ENCODE measurements around the gene STK32C.

The STK32C gene

DNA sequence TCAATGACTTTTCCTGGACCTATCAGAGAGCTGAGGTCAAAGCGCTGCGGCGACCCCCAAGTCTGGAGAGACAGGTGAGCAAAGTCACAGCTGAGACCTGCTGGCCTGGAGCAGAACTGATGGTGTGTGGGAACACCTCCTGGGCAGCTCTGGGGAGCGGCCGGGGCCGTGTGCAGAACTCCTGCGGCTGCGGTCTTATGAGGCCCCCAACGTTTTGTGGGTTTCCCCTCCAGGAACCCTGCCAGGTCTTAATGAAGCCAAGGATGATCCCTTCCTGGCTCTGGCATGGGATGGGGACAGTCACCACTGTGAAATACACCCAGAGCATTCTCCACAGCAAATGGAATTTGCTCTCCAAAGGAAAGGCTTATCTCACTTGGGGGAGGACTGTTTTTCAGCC, 94.9 kb downstream of the STK32C start:
- no peak for DNase-seq
- intact Hi-C loops (cut with DNase I), result no loop called here

DNA sequence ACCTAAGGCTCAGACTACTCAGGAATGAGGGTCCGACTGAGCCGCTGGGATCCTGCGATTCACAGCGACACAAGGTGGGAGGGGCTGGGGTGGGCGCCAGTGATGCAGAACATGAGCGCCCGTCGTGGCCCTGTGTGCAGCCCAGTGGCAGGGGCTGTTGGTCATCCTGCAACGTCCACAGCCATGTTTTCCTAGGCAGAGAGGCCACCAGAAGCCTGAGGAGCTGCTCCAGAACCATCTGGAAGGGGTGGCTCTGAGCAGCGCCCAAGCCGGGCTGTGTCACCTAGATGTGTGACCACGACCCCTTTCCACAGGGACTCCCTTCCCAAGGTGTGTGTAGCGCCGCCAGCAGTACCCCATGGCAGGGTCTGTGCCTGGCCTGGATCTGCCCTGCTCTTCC, 96.5 kb downstream of the STK32C start:
- intact Hi-C loops (cut with DNase I), result no loop called here
- DNase-seq, result no peak

DNA sequence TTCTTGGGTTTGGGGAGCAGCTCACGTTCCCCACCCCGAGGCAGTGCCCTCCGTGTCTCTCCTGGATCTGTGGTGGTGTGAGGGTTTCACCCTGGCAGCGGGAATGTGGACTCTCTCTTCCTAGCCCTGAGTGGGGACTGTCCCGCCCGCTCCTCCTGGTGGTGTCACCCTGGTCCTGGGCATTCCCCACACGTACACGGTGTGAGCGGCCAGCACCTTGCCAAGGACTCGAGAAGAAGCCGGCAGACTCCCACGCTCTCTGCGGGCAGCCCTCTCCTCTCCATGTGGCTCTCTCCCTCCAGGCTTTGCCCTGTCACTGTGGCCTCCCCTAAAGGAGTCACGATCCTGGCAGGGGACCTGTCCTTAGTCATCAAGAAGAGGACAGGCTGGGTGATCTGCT, 97.0 kb downstream of the STK32C start:
- intact Hi-C loops (cut with DNase I), result no loop called here

DNA sequence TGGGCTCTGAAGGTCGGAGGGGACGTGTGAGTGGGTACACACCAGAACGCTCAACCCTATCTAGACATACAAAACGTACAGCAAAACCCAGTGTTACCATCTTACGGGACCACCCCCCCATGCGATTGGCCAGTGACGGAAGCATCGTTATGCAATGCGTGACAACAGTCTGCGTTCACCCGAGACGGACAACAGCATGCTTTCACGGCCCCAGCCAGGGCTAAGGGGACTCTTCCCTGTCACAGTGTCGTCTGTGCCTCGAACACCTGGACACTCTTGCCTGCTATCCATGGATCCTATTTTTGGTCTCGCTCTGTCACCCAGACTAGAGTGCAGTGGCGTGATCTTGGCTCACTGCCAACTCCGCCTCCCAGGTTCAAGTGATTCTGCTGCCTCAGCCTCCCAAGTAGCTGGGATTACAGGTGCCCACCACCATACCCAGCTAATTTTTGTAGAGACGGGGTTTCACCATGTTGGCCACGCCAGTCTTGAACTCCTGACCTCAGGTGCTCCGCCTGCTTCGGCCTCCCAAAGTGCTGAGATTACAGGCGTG, 97.7 kb downstream of the STK32C start:
- DNase-seq, result no peak
- intact Hi-C loops (cut with DNase I), result no loop called here

More for the DNA sequence above, 97.0 kb downstream of the STK32C start:
- DNase-seq, result no peak

DNA sequence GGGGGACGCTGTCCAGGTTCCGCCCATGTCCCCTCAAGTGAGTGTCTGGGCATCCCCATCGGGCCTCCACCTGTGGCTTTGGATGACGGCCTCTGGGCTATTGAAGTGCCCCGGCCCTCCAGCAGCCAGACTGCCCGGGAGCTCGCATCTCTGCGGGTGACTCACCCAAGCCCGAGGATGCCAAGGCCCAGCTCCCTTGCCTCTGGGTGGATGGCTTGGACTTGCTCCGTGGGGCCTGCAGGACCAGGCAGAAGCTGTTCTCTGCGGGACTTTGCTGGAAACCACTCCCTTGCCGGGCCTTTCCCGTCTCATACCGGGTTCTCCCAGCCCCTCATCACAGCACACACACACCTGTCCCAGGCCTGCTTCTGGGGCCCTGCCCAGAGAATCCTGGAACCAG, 98.6 kb downstream of the STK32C start:
- intact Hi-C loops (cut with DNase I), result no loop called here
- DNase-seq, result peak in 2 of 42 donors; percentile 5 to 27

DNA sequence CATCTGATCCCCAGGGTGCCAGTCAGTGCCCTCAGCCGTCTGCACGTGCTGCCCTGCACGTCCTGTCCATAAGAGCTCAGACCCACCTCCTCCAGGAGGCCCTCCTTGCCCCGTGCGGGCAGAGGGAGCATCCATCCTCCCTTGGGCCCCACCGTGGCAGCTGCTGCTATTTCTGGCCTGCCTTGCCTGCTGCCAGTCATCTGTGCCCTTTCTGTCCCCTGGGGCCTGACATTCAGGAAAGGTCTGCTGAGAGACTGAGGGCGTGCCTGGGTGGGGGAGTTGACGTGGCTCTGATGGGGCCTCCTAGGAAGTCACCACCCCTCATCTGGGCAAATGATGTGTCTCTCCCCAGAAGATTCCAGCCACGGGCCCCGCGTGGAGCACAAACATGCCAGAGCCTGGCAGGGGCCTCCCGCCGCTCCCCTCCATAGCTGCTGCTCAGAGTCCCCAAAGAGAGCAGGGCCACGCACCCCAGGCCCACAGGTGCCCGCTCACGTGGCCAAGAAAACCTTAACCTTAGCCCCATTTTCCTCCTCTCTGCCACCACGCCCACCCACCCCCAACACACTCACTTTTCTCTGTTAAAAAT, 99.2 kb downstream of the STK32C start:
- peak in 1 of 42 donors; percentile 5 for DNase-seq

DNA sequence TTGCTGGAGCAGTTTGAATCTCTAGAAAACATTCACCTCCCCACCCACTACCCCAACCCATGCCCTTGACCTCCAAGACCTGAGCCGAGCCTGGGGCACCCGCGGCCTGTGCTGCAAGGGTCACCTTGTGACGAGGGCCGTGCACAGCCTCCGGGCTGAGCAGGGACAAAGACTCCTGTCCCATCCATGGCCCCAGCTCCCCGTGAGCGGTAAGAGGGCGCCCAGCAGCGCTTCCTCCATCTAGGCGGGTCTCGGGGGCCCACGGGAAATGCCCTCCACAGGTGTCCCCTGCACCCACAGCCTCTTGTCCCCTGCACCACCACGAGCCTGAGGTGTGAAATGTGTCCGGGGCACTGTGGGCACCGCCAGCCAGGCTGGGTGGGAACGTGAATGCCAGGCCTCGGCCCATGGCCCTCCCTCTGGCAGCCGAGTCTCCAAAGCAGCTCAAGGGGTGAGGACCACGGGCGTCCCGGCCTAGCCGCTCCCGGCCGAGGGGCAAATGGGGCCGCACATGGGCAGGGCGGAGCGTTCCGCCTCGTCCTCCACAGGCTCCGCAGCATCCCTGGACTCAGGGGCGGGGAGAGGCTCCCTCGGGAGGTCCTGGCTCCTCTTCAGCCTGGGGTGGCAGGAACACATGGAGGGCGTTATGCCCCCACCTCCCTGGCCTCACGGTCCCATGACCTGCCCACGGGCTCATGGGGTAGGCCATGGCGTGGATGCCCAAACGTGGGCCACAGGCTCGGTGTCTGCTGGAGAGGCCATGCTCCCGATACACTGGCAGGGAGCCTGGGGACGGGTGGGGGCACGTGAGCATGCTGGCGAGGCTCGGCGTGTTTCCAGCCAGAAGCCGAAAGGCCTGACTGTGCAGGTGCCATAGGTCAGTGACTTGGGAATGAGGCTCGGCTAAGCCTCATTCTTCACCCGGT, 100.0 kb downstream of the STK32C start:
- DNase-seq, result peak in 2 of 42 donors; percentile 13 to 28
- intact Hi-C loops (cut with DNase I), result no loop called here

More for the DNA sequence above, 99.2 kb downstream of the STK32C start:
- intact Hi-C loops (cut with DNase I), result no loop called here

DNA sequence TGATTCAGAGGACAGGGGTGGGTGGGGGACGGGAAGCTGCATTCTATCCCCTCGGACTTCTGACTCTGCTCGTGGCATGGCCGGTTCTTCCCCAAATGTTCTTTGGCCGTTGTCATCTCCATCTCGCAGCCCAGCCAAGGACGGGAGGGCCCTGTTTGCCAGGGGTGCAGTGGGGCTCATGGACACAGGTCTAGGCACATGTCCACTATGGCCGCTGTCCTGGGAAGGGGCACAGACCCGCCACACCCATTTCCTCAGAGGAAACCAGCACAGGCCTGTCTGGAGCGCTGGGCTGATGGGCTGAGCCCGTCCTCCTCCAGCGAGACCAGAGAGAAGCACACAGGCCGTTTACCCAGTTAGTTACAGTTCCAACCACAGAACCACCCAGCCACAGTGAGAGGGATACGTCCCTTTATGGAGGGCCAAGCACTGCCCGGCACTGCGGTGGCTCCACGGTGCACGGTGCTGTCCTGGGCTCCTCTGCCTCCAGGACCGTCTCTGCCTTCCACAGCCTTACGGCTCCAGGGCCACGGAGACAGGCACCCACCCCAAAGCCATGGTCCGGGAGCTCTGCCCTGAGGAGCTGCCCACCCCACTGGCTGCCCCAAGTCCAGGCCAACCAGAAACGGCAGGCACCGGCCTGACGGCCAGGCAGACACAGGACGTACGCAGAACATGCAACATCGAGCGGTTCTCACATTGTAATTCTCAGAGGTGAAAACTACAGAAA, 100.8 kb downstream of the STK32C start:
- intact Hi-C loops (cut with DNase I), result no loop called here
- DNase-seq, result peak in 2 of 42 donors; percentile 4 to 7

DNA sequence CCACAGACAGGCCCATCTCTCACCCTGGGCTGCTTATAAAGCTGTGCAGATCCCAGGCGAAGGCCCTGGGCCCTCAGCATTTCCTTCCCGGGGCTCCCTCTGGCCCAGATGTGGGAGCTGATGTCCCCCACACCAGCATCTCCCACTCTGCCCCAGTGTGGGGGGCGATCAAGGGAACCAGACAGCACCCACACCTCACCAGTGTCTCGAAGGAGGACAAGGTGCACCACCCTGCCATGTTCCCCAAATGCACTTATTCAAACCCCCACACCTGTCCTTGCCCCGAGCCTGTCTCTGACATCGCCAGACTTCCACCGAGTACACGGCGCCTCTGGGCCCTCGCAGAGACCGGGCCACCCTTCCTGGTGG, 101.4 kb downstream of the STK32C start:
- intact Hi-C loops (cut with DNase I), result no loop called here
- DNase-seq, result peak in 2 of 42 donors; percentile 2 to 4

DNA sequence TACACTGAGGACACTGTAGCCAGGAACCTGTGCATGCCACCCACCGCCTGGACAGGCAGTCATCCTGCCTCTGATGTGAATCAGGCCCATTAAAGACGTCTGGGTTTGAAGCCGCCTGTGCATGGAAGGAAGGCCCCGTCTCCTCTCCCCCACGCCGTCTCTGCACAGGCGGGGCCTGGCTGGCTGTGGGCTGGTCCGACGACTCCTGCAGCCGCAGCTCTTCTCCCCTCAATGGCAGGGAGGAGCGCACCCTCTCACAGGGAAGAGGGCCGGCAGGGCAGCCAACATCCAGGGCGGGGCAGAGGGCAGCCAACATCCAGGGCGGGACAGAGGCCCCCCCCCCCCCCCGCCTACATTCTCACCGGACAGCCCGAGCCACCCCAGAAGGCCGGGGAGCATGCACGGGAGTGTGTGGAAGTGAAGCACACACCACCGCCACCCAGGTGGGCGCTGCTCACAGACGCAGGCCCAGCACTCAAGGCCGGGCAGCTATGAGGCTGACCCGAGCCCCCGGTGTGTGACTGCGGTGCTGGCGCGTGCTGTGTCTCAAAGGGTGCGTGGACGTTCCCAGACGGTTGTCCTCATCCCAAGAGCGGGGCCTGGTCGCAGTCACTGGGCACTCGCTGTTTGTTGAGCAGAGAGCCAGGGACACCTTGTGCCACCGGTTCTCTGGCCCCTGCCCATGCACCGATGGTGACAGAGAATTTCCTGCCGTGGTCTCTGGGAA, 101.9 kb downstream of the STK32C start:
- no peak for DNase-seq
- intact Hi-C loops (cut with DNase I), result no loop called here

DNA sequence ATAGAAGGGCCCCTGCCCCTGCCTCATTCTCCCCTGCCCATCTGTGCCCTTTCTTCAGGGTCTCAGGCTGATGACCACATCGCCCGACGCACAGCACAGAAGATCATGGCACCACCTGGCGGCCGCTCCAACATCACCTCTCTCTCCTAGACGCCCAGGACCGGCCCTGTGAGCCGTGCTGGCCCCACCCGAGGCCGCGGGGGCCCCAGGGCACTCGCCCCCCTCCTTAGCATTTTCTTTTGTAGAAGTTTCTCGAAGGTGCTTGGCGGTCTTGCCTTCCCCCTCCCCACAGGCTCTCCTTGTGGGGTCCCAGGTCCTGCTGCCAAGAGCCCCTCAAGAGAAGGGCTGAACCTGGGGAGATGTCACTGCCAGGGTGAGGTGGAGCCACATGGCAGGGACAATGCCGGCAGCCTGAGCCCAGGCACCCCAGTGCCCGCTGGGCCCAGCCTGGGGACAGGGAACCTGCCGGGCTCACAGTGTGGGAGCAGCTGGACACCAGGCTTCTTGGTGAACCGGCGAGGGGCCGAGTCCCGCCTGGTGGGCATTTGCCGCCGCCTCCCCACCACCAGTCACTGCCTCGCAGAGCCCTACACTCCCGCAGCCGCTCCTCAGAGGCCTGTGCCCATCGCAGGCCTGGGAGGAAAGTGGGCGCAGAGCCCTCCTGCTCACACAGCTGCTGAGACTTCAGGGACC, 102.8 kb downstream of the STK32C start:
- DNase-seq, result peak in 1 of 42 donors; percentile 29
- intact Hi-C loops (cut with DNase I), result no loop called here

DNA sequence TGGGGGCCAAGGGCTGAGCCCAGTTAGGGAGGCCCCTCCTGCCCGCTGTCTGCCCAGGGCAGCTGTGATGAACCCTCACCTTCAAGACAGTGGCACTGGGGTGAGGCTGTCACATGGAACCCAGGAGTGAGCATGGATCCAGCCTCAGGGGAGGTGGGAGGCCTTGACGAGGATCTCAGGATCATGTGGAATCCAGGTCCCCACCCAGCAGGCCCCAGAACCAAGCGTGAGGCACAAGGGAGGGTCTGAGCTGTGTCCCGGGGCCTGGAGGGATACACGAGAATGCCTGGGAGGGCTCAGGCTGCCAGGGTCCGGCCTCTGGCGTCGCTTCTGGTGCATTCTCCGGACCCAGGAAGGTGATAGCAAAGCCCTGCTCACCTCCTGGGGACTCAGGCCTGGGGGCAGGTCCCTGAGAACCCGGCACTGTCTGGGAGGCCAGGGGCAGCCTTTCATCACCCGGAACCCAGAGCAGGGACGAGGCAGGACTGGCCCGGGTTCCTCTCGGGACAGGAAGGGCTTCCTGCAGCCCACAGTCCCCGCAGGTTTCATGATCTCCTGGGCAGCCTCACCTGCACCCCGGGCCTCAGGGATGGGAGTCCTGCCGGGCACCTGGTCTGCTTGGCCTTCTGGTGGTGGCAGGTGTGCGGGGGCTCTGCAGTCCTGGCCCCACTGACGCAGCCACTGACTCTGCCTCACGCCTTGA, 103.5 kb downstream of the STK32C start:
- DNase-seq, result peak in 1 of 42 donors; percentile 12
- intact Hi-C loops (cut with DNase I), result no loop called here

DNA sequence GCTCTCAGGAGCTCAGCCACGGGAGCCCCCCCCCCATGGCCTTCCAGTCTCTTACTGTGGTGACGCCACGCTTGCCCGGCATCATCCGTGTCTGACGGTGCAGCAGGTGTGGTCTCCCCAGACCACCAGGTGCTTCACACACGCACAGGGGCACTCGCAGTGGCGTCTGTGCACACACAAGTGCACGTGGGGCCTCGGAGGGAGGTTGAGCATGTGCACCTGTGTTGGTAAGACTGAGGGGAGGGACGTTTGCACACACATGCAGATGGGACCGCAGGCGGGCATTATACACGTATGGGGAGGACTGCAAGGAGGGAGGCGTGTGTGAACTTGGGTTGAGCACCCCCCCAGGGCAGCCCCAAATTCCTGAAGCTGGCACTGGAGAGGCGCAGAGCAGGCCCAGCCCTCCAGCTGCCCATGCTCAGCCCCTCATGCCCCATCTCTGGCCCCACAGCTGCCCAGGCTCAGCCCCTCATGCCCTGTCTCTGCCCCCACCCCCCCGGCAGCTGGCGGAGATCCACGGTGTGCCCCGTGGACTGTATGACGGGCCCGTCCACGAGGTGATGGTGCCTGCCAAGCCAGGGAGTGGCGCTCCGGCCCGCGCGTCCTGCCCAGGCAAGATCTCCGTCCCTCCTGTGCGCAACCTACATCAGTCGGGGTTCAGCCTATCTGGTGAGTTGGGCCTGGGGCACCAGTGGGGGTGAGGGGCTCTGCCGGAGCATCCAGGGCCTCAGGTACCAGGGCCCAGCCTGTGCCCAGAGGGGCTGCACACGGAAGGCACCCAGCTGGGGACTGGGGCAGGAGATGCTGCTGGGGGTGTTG, 104.3 kb downstream of the STK32C start:
- DNase-seq, result peak in 2 of 42 donors; percentile 12 to 29
- intact Hi-C loops (cut with DNase I), result no loop called here

DNA sequence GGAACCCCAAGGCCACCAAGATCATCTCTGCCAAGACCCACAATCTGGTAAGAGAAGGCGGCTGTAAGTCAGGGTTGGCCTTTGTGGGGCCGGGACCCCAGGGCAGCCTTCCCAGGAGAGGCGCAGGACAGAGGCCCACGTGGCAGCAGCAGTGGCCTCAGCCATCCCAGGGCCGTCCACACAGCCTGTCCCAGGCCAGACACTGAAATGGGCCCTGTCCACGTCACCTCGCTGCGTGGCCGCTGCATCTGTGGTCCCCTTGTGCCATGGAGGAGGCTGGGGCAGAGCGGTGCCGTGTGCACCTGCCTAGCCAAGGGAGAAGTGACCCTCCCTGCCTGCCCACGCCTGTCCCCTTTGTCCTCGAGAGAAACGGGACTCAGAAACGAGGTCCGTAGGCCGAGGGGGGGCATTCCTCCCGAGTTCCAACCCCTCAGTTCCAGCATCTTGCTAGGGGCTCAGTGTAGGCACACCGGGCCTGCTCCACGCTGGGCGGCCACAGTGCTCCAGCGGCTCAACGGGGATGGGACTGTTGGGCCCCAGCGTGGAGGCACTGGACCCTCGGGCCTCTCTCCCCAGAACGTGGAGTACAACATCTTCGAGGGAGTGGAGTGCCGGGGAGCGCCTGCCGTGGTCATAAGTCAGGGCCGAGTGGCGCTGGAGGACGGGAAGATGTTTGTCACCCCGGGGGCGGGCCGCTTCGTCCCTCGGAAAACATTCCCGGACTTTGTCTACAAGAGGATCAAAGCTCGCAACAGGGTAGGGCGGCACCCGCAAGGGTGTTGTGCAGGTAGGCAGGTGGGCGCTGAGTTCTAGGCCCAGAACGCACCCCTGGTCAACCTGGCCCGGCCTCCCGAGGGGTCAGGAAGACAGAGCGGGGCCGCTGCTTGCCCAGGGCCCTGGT, 105.4 kb downstream of the STK32C start:
- intact Hi-C loops (cut with DNase I), result no loop called here
- no peak for DNase-seq

DNA sequence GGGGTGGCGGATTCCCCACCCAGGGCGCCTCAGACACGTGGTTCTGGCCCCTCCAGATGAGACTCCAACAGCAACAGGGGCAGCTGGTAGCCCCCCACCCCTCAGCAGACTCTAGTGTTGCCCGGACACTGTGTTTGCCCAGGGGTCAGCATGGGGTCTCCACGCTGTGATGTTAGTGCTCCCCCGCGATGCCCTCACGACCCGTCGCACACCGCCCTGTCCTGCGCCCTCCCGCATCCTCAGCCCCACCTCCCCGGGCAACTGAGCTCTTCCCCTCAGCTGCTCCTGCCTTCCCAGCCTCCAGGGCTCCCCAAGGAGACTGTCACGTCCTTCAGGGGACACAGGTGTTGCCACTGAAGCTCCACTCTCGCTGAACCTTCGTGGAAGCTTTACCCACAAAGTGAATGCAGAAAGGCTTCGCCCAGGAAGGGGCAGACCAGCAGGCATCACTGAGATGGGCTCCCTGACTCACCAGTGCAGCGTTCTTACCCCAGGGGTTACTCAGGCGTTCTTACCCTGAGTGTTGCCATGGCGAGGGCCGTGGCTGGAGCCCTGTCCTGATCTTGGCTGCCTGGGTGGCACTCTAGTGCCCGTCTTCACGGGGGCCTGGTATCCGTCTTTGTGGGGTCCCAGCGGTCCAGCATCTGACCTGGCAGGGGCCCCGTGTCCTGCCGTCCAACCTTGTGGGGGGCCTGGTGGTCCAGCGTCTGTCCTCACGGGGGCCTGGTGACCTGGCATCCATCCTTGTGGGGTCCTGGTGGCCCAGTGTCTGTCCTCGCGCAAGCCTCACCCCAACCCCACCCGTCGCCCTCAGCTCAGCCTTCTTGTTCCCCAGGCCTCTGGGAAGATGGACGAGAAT, 106.4 kb downstream of the STK32C start:
- intact Hi-C loops (cut with DNase I), result no loop called here

More for the DNA sequence above, 106.4 kb downstream of the STK32C start:
- no peak for DNase-seq
